Astrocyte (in vitro differentiated cells and primary cell): Measurements from ENCODE around the gene TFG.

ENCODE experiments used
- CTCF ChIP-seq: IDR thresholded peaks from 2 replicates; pipeline ENCODE4 v1.5.1; 2011; ENCODE audit warnings: low read depth, mild to moderate bottlenecking, inconsistent platforms, low read length, moderate library complexity; ENCODE audit not compliant: insufficient read depth
- EZH2 ChIP-seq: IDR thresholded peaks from 2 replicates; pipeline ENCODE4 v1.6.1; 2012; ENCODE audit warnings: mild to moderate bottlenecking, low read length, inconsistent platforms; ENCODE audit not compliant: insufficient read depth

GRCh38 chr3:100781301-100781700 lies 72.0 kb downstream of the TFG start:
- TF ChIP-seq CTCF (no peak), EZH2 (no peak)
